Suppressor macrophage (primary cell): ENCODE results near the gene LDLRAD3.

ENCODE experiments used
- DNase-seq, 4 experiments: peaks; one replicate each; pipeline ENCODE4 v3.0.0-alpha.2; 2020 to 2022

The LDLRAD3 gene

GRCh38 chr11:35927682-35928081 is 16.2 kb upstream of the LDLRAD3 start:
- DNase-seq = peak; percentile 73 to 83 (median 79)

- DNase-seq = no peak
Measured at GRCh38 chr11:35928688-35929395, 15.0 kb upstream of the LDLRAD3 start.

GRCh38 chr11:35930466-35930865 is 13.4 kb upstream of the LDLRAD3 start:
- DNase-seq = no peak

- no peak for DNase-seq
Measured at GRCh38 chr11:35932121-35932520, 11.7 kb upstream of the LDLRAD3 start.

- peak; percentile 57 to 96 (median 77) for DNase-seq
Measured at GRCh38 chr11:35932681-35933319, 11.1 kb upstream of the LDLRAD3 start.

GRCh38 chr11:35933320-35933871 is 10.5 kb upstream of the LDLRAD3 start:
- no peak for DNase-seq

GRCh38 chr11:35934271-35934670 is 9.6 kb upstream of the LDLRAD3 start:
- no peak for DNase-seq

- no peak for DNase-seq
Measured at GRCh38 chr11:35934981-35935380, 8.9 kb upstream of the LDLRAD3 start.

- DNase-seq = no peak
Measured at GRCh38 chr11:35935390-35935789, 8.5 kb upstream of the LDLRAD3 start.

GRCh38 chr11:35937111-35937510 is 6.8 kb upstream of the LDLRAD3 start:
- DNase-seq = no peak

GRCh38 chr11:35937700-35938099 is 6.2 kb upstream of the LDLRAD3 start:
- no peak for DNase-seq

- DNase-seq = no peak
Measured at GRCh38 chr11:35938231-35938630, 5.6 kb upstream of the LDLRAD3 start.

GRCh38 chr11:35943309-35943708 is 553 bp upstream of the LDLRAD3 start:
- DNase-seq = no peak

- no peak for DNase-seq
Measured at GRCh38 chr11:35944503-35945136, 758 bp downstream of the LDLRAD3 start.

GRCh38 chr11:35945137-35945518 is 1.3 kb downstream of the LDLRAD3 start:
- no peak for DNase-seq

- DNase-seq = no peak
Measured at GRCh38 chr11:35946766-35947165, 2.9 kb downstream of the LDLRAD3 start.

- no peak for DNase-seq
Measured at GRCh38 chr11:35947437-35947836, 3.6 kb downstream of the LDLRAD3 start.

GRCh38 chr11:35949242-35949641 is 5.4 kb downstream of the LDLRAD3 start:
- peak in 1 of 4 experiments; percentile 20 for DNase-seq

- no peak for DNase-seq
Measured at GRCh38 chr11:35950082-35950481, 6.2 kb downstream of the LDLRAD3 start.

- DNase-seq = peak in 1 of 4 experiments; percentile 30
Measured at GRCh38 chr11:35951680-35952079, 7.8 kb downstream of the LDLRAD3 start.

- no peak for DNase-seq
Measured at GRCh38 chr11:35953081-35953760, 9.4 kb downstream of the LDLRAD3 start.

GRCh38 chr11:35954205-35954604 is 10.3 kb downstream of the LDLRAD3 start:
- no peak for DNase-seq

- no peak for DNase-seq
Measured at GRCh38 chr11:35955636-35956035, 11.8 kb downstream of the LDLRAD3 start.
